ENCODE data around the gene CCT7. TPM values are rescaled to one million over a fixed set of nuclear protein-coding genes. Genes with fewer than 3 reads are reported as not detected.

The CCT7 gene
- total RNA-seq, 1 experiment from 2014 or later, result 482 TPM

- Mint-ChIP-seq H3K4me1 (peaks cover 6% of the 10 kb centered on the region; the same call in 1 of the 2 replicates), H3K27me3 (ENCODE audit: low read depth) (no peaks in the 10 kb centered on the region), H3K4me3 (no peak overlapping the region), H3K9me3 (no peaks in the 10 kb centered on the region), H3K27ac (no peak overlapping the region), H3K36me3 (peaks cover 43% of the 10 kb centered on the region)
- TF ChIP-seq HMGA2 (CRISPR knock-in tag; IDR thresholded peaks at IDR 0.05) (no peak), MYBL2 (CRISPR knock-in tag; IDR thresholded peaks at IDR 0.05) (no peak), ATF2 (CRISPR knock-in tag; IDR thresholded peaks at IDR 0.05; ENCODE audit: borderline replicate concordance, low read depth) (no peak), ZNF219 (CRISPR knock-in tag; IDR thresholded peaks at IDR 0.05; ENCODE audit: borderline replicate concordance) (no peak), PREB (CRISPR knock-in tag; IDR thresholded peaks at IDR 0.05; ENCODE audit: borderline replicate concordance) (no peak), GTF2I (CRISPR knock-in tag; conservative IDR thresholded peaks at IDR 0.05) (no peak), RELA (CRISPR knock-in tag; IDR thresholded peaks at IDR 0.05; ENCODE audit: borderline replicate concordance) (no peak), ZNF263 (CRISPR knock-in tag; IDR thresholded peaks at IDR 0.05; ENCODE audit: low read depth) (no peak), TP53 (CRISPR knock-in tag; IDR thresholded peaks at IDR 0.05) (no peak)
- TF ChIP-seq, protein P1, sequence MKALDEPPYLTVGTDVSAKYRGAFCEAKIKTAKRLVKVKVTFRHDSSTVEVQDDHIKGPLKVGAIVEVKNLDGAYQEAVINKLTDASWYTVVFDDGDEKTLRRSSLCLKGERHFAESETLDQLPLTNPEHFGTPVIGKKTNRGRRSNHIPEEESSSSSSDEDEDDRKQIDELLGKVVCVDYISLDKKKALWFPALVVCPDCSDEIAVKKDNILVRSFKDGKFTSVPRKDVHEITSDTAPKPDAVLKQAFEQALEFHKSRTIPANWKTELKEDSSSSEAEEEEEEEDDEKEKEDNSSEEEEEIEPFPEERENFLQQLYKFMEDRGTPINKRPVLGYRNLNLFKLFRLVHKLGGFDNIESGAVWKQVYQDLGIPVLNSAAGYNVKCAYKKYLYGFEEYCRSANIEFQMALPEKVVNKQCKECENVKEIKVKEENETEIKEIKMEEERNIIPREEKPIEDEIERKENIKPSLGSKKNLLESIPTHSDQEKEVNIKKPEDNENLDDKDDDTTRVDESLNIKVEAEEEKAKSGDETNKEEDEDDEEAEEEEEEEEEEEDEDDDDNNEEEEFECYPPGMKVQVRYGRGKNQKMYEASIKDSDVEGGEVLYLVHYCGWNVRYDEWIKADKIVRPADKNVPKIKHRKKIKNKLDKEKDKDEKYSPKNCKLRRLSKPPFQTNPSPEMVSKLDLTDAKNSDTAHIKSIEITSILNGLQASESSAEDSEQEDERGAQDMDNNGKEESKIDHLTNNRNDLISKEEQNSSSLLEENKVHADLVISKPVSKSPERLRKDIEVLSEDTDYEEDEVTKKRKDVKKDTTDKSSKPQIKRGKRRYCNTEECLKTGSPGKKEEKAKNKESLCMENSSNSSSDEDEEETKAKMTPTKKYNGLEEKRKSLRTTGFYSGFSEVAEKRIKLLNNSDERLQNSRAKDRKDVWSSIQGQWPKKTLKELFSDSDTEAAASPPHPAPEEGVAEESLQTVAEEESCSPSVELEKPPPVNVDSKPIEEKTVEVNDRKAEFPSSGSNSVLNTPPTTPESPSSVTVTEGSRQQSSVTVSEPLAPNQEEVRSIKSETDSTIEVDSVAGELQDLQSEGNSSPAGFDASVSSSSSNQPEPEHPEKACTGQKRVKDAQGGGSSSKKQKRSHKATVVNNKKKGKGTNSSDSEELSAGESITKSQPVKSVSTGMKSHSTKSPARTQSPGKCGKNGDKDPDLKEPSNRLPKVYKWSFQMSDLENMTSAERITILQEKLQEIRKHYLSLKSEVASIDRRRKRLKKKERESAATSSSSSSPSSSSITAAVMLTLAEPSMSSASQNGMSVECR (CRISPR knock-in tag; IDR thresholded peaks at IDR 0.05; ENCODE audit: borderline replicate concordance), result no peak
- TF ChIP-seq, protein P2, sequence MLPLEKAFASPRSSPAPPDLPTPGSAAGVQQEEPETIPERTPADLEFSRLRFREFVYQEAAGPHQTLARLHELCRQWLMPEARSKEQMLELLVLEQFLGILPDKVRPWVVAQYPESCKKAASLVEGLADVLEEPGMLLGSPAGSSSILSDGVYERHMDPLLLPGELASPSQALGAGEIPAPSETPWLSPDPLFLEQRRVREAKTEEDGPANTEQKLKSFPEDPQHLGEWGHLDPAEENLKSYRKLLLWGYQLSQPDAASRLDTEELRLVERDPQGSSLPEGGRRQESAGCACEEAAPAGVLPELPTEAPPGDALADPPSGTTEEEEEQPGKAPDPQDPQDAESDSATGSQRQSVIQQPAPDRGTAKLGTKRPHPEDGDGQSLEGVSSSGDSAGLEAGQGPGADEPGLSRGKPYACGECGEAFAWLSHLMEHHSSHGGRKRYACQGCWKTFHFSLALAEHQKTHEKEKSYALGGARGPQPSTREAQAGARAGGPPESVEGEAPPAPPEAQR (CRISPR knock-in tag; IDR thresholded peaks at IDR 0.05), result no peak
- POLR2A ChIA-PET, result interaction anchor here (1.4 kb wide), 1 partner anchor 14 kb away, joined by 5 read pairs; no protein-coding TSS in a partner anchor
- DNase-seq (ENCODE audit: low spot score) (no peak), ATAC-seq (no peak)
- CTCF ChIA-PET, result interaction anchor here (1.0 kb wide), 1 partner anchor 39 kb away, joined by 4 read pairs; the partner anchor contains the start of gene EGR4
These were observed 20.4 kb downstream of the CCT7 start for GRCh38 chr2:73254343-73255006.

- no peak overlapping the region for H3K4me3 Mint-ChIP-seq
These were observed 21.0 kb downstream of the CCT7 start for GRCh38 chr2:73255007-73255644.

More at GRCh38 chr2:73255007-73255644, 21.0 kb downstream of the CCT7 start:
- no peak for DNase-seq (ENCODE audit: low spot score)
- ATAC-seq, result no peak; the same call in 1 of the 2 replicates
- Mint-ChIP-seq H3K27ac (0 out of 2 replicates have a peak overlapping the region, but pooled peaks have one; percentile 17), H3K27me3 (ENCODE audit: low read depth) (no peaks in the 10 kb centered on the region; the same call in 1 of the 2 replicates), H3K4me1 (peaks cover 6% of the 10 kb centered on the region; the same call in 1 of the 2 replicates), H3K9me3 (no peaks in the 10 kb centered on the region), H3K36me3 (peaks cover 40% of the 10 kb centered on the region)
- TF ChIP-seq ZNF416 (CRISPR knock-in tag; IDR thresholded peaks at IDR 0.05) (0 out of 2 replicates have a peak, but pooled peaks have one; percentile 15), FOXP1 (CRISPR knock-in tag; IDR thresholded peaks at IDR 0.05; ENCODE audit: borderline replicate concordance) (no peak)
- CTCF ChIA-PET, result interaction anchor here (1.1 to 1.8 kb wide), 2 partner anchors 43 to 282 kb away, joined by 3 to 5 read pairs; no protein-coding TSS in a partner anchor
- POLR2A ChIA-PET, result no interaction called here

Measured in WTC11 (cell line).